ENCODE measurements around the gene PRKCD.
A peak's percentile ranks its signal among the peaks of the same experiment; 100 is the strongest.

Gene PRKCD

GRCh38 chr3:53162672-53163443 lies 1.8 kb downstream of the PRKCD start:
- Histone ChIP-seq H3K4me3 (ENCODE audit: low read depth in 1 of 2, low read length in 1 of 2) (peak overlapping the region; percentile 83 to 89), H3K27ac (peak overlapping the region; percentile 99), H3K4me1 (ENCODE audit: control insufficient read depth in 1 of 2, insufficient read depth in 1 of 2, low read depth in 1 of 2, low read length in 1 of 2) (peaks cover 82 to 83% of the 10 kb centered on the region in 2 experiments), H3K9me3 (no peaks in the 10 kb centered on the region), H3K36me3 (peaks cover 23% of the 10 kb centered on the region), H3K27me3 (no peaks in the 10 kb centered on the region)
- TF ChIP-seq, protein P1, sequence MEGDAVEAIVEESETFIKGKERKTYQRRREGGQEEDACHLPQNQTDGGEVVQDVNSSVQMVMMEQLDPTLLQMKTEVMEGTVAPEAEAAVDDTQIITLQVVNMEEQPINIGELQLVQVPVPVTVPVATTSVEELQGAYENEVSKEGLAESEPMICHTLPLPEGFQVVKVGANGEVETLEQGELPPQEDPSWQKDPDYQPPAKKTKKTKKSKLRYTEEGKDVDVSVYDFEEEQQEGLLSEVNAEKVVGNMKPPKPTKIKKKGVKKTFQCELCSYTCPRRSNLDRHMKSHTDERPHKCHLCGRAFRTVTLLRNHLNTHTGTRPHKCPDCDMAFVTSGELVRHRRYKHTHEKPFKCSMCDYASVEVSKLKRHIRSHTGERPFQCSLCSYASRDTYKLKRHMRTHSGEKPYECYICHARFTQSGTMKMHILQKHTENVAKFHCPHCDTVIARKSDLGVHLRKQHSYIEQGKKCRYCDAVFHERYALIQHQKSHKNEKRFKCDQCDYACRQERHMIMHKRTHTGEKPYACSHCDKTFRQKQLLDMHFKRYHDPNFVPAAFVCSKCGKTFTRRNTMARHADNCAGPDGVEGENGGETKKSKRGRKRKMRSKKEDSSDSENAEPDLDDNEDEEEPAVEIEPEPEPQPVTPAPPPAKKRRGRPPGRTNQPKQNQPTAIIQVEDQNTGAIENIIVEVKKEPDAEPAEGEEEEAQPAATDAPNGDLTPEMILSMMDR (IDR thresholded peaks at IDR 0.05) = no peak

DNA sequence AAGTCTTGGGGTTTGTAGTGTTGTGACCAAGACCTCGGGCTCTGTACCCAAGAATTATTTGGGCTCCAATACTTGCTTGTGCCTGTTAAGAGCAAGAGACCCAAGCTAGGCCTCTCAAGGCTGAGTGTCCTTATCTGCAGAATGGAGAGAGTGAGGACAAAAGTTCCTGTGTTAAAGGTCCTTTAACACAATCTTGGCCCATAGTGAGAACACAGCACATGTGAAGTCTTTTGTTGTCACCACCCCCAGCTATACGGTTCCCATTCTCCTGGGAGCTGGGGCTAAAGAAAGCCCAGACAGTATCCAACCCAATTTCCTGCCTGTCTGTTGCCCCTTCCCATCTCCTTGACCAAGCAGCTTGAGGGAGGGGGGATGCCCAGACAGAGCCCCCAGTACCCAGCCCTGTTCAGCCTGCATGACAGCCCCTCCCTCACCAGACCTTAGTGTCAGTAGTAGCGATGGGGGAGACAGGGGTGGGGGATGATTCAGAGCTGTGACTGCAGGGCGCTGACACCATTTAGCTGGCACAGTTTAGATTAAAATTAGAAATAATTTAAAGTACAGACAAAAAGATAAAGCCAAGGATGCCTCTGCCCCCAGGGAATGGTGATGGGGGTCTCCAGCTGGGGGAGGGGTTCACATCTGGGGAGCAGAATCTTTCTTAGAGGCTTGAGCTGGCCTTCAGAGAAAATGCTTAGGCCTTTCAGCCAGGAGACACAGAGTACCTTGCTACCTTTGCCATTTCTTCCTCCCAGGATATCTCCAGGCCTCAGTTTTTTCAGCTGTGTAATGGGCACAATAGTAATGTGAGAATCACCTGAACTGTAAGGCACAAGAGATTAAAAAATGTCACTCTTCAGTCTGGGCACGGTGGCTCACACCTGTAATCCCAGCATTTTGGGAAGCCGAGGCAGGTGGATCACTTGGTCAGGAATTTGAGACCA lies 2.7 kb downstream of the PRKCD start:
- H3K4me3 ChIP-seq (ENCODE audit: low read depth in 1 of 2, low read length in 1 of 2) = peak overlapping the region; percentile 83 to 89
- TF ChIP-seq, protein P1 (IDR thresholded peaks at IDR 0.05) = no peak
- H3K27ac ChIP-seq = peak overlapping the region; percentile 99
- no peaks in the 10 kb centered on the region for H3K9me3 ChIP-seq
- no peaks in the 10 kb centered on the region for H3K27me3 ChIP-seq
- H3K36me3 ChIP-seq = peaks cover 23% of the 10 kb centered on the region
- H3K4me1 ChIP-seq (ENCODE audit: control insufficient read depth in 1 of 2, insufficient read depth in 1 of 2, low read depth in 1 of 2, low read length in 1 of 2) = peaks cover 82 to 83% of the 10 kb centered on the region in 2 experiments

DNA sequence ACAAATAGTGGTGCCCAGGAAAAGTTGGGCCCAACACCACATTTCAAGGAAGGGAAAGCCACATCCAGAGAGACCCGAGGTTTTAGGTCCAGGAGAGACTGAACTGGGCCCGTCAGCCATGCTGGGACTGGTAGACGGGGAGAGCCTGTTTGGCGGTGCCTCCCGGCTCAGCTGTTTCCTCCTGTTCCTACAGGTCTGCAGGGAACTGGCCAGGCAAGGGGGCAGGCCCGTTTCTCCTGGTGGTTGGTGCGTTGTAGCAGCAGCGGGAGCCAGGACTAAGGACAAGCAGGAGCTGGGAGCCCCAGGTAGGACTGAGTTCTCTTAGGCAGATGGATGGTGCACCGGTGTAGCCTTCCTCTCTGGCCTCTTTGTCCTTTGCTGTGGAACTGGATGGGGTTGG lies 3.9 kb downstream of the PRKCD start:
- Histone ChIP-seq H3K4me3 (ENCODE audit: low read depth in 1 of 2, low read length in 1 of 2) (peak overlapping the region; percentile 83 to 89), H3K4me1 (ENCODE audit: control insufficient read depth in 1 of 2, insufficient read depth in 1 of 2, low read depth in 1 of 2, low read length in 1 of 2) (peaks cover 82 to 83% of the 10 kb centered on the region in 2 experiments), H3K36me3 (peaks cover 25% of the 10 kb centered on the region), H3K9me3 (no peaks in the 10 kb centered on the region), H3K27ac (peak overlapping the region; percentile 99), H3K27me3 (no peaks in the 10 kb centered on the region)
- TF ChIP-seq, protein P1 (IDR thresholded peaks at IDR 0.05) = no peak

DNA sequence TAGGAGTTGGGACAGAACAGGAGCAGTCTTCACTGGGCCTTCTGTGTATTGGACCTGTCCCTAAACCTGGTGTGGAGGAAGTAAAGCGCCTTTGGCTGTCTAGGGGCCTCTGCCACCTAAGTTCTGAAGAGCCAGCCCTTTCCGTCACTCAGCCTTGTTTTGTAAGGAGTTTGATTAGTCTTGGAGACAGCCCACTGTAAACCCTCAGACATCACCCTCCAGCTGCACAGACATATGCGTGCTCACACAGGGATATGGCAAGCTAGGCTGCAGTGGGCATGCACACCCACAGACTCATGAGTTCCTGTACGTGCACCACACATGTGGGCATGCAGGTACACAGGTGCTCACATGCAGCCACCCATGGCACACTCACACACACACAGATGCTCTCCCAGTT lies 5.2 kb downstream of the PRKCD start:
- Histone ChIP-seq H3K36me3 (peaks cover 36% of the 10 kb centered on the region), H3K4me1 (ENCODE audit: control insufficient read depth in 1 of 2, insufficient read depth in 1 of 2, low read depth in 1 of 2, low read length in 1 of 2) (peaks cover 85 to 90% of the 10 kb centered on the region in 2 experiments), H3K27ac (peak overlapping the region; percentile 99), H3K9me3 (no peaks in the 10 kb centered on the region), H3K4me3 (ENCODE audit: low read depth in 1 of 2, low read length in 1 of 2) (peak overlapping the region; percentile 83 to 89), H3K27me3 (no peaks in the 10 kb centered on the region)
- TF ChIP-seq, protein P1 (IDR thresholded peaks at IDR 0.05) = no peak

GRCh38 chr3:53166781-53167291 lies 5.8 kb downstream of the PRKCD start:
- Histone ChIP-seq H3K4me1 (ENCODE audit: control insufficient read depth in 1 of 2, insufficient read depth in 1 of 2, low read depth in 1 of 2, low read length in 1 of 2) (peaks cover 92 to 96% of the 10 kb centered on the region in 2 experiments), H3K4me3 (ENCODE audit: low read depth in 1 of 2, low read length in 1 of 2) (peak overlapping the region; percentile 83 to 89)
- TF ChIP-seq, protein P1 (IDR thresholded peaks at IDR 0.05) = no peak

More at GRCh38 chr3:53166781-53167291, 5.8 kb downstream of the PRKCD start:
- no peaks in the 10 kb centered on the region for H3K9me3 ChIP-seq
- H3K27ac ChIP-seq = peak overlapping the region; percentile 99
- H3K36me3 ChIP-seq = peaks cover 40% of the 10 kb centered on the region
- H3K27me3 ChIP-seq = no peaks in the 10 kb centered on the region

Measured in neutrophil (primary cell).